Fibroblast of lung (primary cell): ENCODE data around the gene GNAS. TPM values are rescaled to one million over a fixed set of nuclear protein-coding genes. Genes with fewer than 3 reads are reported as not detected.

Source experiments
- DNase-seq, 2 donors: peaks; one replicate each; pipeline versions ENCODE4 v3.0.0 to v3.0.0-alpha.2; 2010; ENCODE audit warnings: low read depth in 2 of 2
- H2AFZ ChIP-seq: 2 replicates; pipeline ENCODE4 v1.5.1; 2012; ENCODE audit warnings: low read length, control low read depth, inconsistent platforms
- H3K27ac ChIP-seq: 2 replicates; pipeline ENCODE4 v1.5.1; 2011; ENCODE audit warnings: low read length, control low read depth; ENCODE audit not compliant: insufficient read depth
- H3K27me3 ChIP-seq: 2 replicates; pipeline ENCODE4 v1.5.1; 2011; ENCODE audit warnings: mild to moderate bottlenecking, low read length; ENCODE audit not compliant: control insufficient read depth, insufficient read depth
- H3K36me3 ChIP-seq: 2 replicates; pipeline ENCODE4 v1.5.1; 2011; ENCODE audit warnings: low read length; ENCODE audit not compliant: control insufficient read depth, insufficient read depth
- H3K4me1 ChIP-seq: 2 replicates; pipeline ENCODE4 v1.5.1; 2011; ENCODE audit warnings: low read length; ENCODE audit not compliant: control insufficient read depth, insufficient read depth; ENCODE audit errors: extremely low read depth
- H3K4me2 ChIP-seq: 2 replicates; pipeline ENCODE4 v1.5.1; 2011; ENCODE audit warnings: low read length, control low read depth; ENCODE audit not compliant: insufficient read depth; ENCODE audit errors: extremely low read depth
- H3K4me3 ChIP-seq, 4 experiments: fragments of 200-600 bp in 1 of 4; sonication (generic) in 1 of 4; replicated peaks in 1 of 4; 2 replicates each; pipeline ENCODE4 v1.5.1; 2011 to 2016; ENCODE audit warnings: low read length in 4 of 4, low read depth in 3 of 4, mild to moderate bottlenecking in 3 of 4, control low read depth in 2 of 4, inconsistent platforms in 1 of 4, mixed read lengths in 1 of 4; ENCODE audit not compliant: insufficient read depth in 1 of 4; ENCODE audit errors: control extremely low read depth in 1 of 4
- H3K79me2 ChIP-seq: 2 replicates; pipeline ENCODE4 v1.5.1; 2012; ENCODE audit warnings: mild to moderate bottlenecking, low read length, inconsistent platforms; ENCODE audit not compliant: control insufficient read depth, insufficient read depth
- H3K9ac ChIP-seq: 2 replicates; pipeline ENCODE4 v1.5.1; 2011; ENCODE audit warnings: mild to moderate bottlenecking, low read length, control low read depth; ENCODE audit not compliant: insufficient read depth
- H3K9me3 ChIP-seq: 2 replicates; pipeline ENCODE4 v1.5.1; 2012; ENCODE audit warnings: low read depth, low read length; ENCODE audit not compliant: control insufficient read depth, insufficient read depth
- H4K20me1 ChIP-seq: 2 replicates; pipeline ENCODE4 v1.5.1; 2011; ENCODE audit warnings: low read length; ENCODE audit not compliant: control insufficient read depth, insufficient read depth; ENCODE audit errors: extremely low read depth
- CTCF ChIP-seq, 2 donors: IDR thresholded peaks in 1 of 2; conservative IDR thresholded peaks in 1 of 2; 1 replicate in 1 of 2; 2 replicates in 1 of 2; pipeline ENCODE4 v1.5.1; 2011 to 2012; ENCODE audit warnings: low read length in 2 of 2, control low read depth in 1 of 2, inconsistent platforms in 1 of 2, low read depth in 1 of 2, mild to moderate bottlenecking in 1 of 2
- EZH2 ChIP-seq: IDR thresholded peaks from 2 replicates; pipeline ENCODE4 v1.5.1; 2012; ENCODE audit warnings: low read length, control low read depth, mild to moderate bottlenecking; ENCODE audit errors: missing control alignments
- polyA plus RNA-seq, 2 donors: library from polyadenylated mRNA; depleted of rRNA in 1 of 2; stranded (reverse) in 1 of 2; unstranded in 1 of 2; fragments of >200 nt; gene quantifications; 2 replicates each; pipeline ENCODE4 v1.2.1, GENCODE V29; 2011 to 2012; ENCODE audit warnings: missing spikeins in 1 of 2
- total RNA-seq: library from RNA; depleted of rRNA; stranded (reverse); fragments of >200 nt; gene quantifications from 2 replicates; pipeline ENCODE4 v1.2.1, GENCODE V29; 2014

The GNAS gene
- total and polyA plus RNA-seq, 2 donors (not counting 1 experiment from before 2014, with no cell fraction given): 421 to 1,357 TPM

- Histone ChIP-seq H3K36me3 (peaks cover 17% of the 10 kb centered on the region), H3K4me1 (peaks cover 9% of the 10 kb centered on the region), H3K4me3 (no peak overlapping the region), H2AFZ (no peak overlapping the region), H4K20me1 (no peaks in the 10 kb centered on the region), H3K9me3 (no peaks in the 10 kb centered on the region), H3K9ac (no peak overlapping the region), H3K27ac (no peak overlapping the region), H3K27me3 (no peaks in the 10 kb centered on the region), H3K4me2 (no peak overlapping the region), H3K79me2 (peaks cover 7% of the 10 kb centered on the region)
- DNase-seq: no peak
- TF ChIP-seq EZH2 (no peak), CTCF (conservative IDR thresholded peaks at IDR 0.05 in 1 of 2, IDR thresholded peaks at IDR 0.05 in 1 of 2; ENCODE audit: low read depth in 1 of 2, low read length in 2 of 2) (no peak)
Measured at GRCh38 chr20:58910473-58910872, 58.0 kb downstream of the GNAS start.

GRCh38 chr20:58911309-58911708 is 58.8 kb downstream of the GNAS start:
- Histone ChIP-seq H3K4me2 (no peak overlapping the region), H4K20me1 (no peaks in the 10 kb centered on the region), H3K36me3 (peaks cover 14% of the 10 kb centered on the region), H3K4me1 (peaks cover 6% of the 10 kb centered on the region), H3K9me3 (no peaks in the 10 kb centered on the region), H3K4me3 (no peak overlapping the region), H3K27ac (no peak overlapping the region), H3K9ac (no peak overlapping the region), H3K79me2 (peaks cover 7% of the 10 kb centered on the region), H3K27me3 (no peaks in the 10 kb centered on the region), H2AFZ (no peak overlapping the region)
- TF ChIP-seq CTCF (conservative IDR thresholded peaks at IDR 0.05 in 1 of 2, IDR thresholded peaks at IDR 0.05 in 1 of 2; ENCODE audit: low read depth in 1 of 2, low read length in 2 of 2) (no peak), EZH2 (no peak)
- DNase-seq: no peak

- TF ChIP-seq CTCF (conservative IDR thresholded peaks at IDR 0.05 in 1 of 2, IDR thresholded peaks at IDR 0.05 in 1 of 2; ENCODE audit: low read depth in 1 of 2, low read length in 2 of 2) (no peak), EZH2 (no peak)
- H4K20me1 ChIP-seq: no peaks in the 10 kb centered on the region
Measured at GRCh38 chr20:58911970-58912369, 59.5 kb downstream of the GNAS start.

More at GRCh38 chr20:58911970-58912369, 59.5 kb downstream of the GNAS start:
- H3K36me3 ChIP-seq: peaks cover 14% of the 10 kb centered on the region
- H3K27ac ChIP-seq: no peak overlapping the region
- no peak overlapping the region for H3K9ac ChIP-seq
- H3K27me3 ChIP-seq: no peaks in the 10 kb centered on the region
- peaks cover 7% of the 10 kb centered on the region for H3K79me2 ChIP-seq
- no peak overlapping the region for H3K4me2 ChIP-seq
- H2AFZ ChIP-seq: no peak overlapping the region
- H3K4me1 ChIP-seq: peaks cover 5% of the 10 kb centered on the region
- H3K4me3 ChIP-seq: no peak overlapping the region
- no peaks in the 10 kb centered on the region for H3K9me3 ChIP-seq
- no peak for DNase-seq
